SK-N-MC (cell line): Measurements from ENCODE around the gene TRAPPC14.
"Not testable (repeated sequence)": the region's sequence is repeated elsewhere in the genome, so short reads cannot be mapped to it uniquely, and the experiment has no call there.

ENCODE experiments used
- DNase-seq: peaks from one replicate; pipeline ENCODE4 v3.0.0-alpha.2; 2011; ENCODE audit warnings: low read depth, low spot score
- H3K27ac ChIP-seq: fragments of 200-600 bp; sonication (generic); 2 replicates; pipeline ENCODE4 v1.5.1; 2016; ENCODE audit warnings: mixed run types
- H3K36me3 ChIP-seq: fragments of 200-600 bp; sonication (generic); 2 replicates; pipeline ENCODE4 v1.6.1; 2017; ENCODE audit warnings: antibody characterized with exemption, low read length, mixed read lengths; ENCODE audit not compliant: insufficient read depth
- H3K4me3 ChIP-seq: fragments of 200-600 bp; sonication (generic); 2 replicates; pipeline ENCODE4 v1.5.1; 2016
- H3K9ac ChIP-seq: fragments of 200-600 bp; sonication (generic); 2 replicates; pipeline ENCODE4 v1.8.0; 2017; ENCODE audit warnings: mixed run types, mixed read lengths; ENCODE audit not compliant: insufficient read length
- H3K9me3 ChIP-seq: fragments of 200-600 bp; sonication (generic); 2 replicates; pipeline ENCODE4 v1.6.1; 2017; ENCODE audit warnings: low read depth, mild to moderate bottlenecking, antibody characterized with exemption, low read length, moderate library complexity, mixed read lengths
- EZH2 ChIP-seq: fragments of 200-600 bp; sonication (generic); IDR thresholded peaks from one replicate; pipeline ENCODE4 v1.6.1; 2017; ENCODE audit warnings: antibody characterized with exemption
- FOXP2 ChIP-seq: optimal IDR thresholded peaks from 2 replicates; pipeline ENCODE3; 2011; ENCODE audit warnings: mild to moderate bottlenecking, moderate library complexity; ENCODE audit not compliant: insufficient read depth; ENCODE audit errors: extremely low read length, control extremely low read depth
- POLR2AphosphoS5 ChIP-seq: IDR thresholded peaks from 2 replicates; pipeline ENCODE4 v1.6.1; 2012; ENCODE audit warnings: mild to moderate bottlenecking, low read depth, low read length, borderline replicate concordance

The TRAPPC14 gene

DNA sequence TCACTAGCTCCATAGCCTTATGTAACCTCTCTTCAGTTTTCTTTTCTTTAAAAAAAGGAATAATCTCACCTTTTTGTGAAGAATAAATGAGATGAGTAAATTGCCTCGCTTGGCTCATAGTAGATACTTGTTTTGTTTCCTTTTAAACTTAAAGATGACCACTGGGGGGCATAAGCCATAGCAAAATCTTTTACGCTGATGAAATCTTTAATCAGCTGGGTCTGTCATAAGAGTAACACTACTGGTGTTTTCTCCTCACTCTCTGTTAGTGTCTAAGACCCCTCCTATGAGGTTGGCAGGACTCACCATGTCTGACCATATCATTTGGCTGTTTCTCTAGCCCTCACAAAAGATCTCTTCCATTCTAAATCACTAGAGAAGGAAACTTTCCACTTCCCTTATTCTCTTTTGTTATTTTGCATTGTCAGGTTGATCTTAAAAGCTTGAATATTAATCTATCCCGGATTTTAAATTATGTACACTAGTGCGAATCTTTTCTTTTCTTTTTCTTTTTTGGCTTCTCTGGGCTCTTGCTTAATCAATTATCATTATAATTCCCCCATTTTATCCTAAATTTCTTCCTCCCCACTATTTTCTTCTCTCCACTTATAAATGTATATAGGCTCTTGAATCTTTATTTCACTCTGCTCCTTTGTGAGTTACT is 31.7 kb upstream of the TRAPPC14 start:
- DNase-seq = no peak
- TF ChIP-seq FOXP2 = no peak
- no peak for TF ChIP-seq EZH2
- TF ChIP-seq POLR2AphosphoS5 = no peak
- H3K36me3 ChIP-seq = no peaks in the 10 kb centered on the region
- H3K9me3 ChIP-seq = no peaks in the 10 kb centered on the region
- H3K27ac ChIP-seq = peak overlapping the region; percentile 27
- H3K9ac ChIP-seq = peak overlapping the region; percentile 49
- H3K4me3 ChIP-seq = no peak overlapping the region

DNA sequence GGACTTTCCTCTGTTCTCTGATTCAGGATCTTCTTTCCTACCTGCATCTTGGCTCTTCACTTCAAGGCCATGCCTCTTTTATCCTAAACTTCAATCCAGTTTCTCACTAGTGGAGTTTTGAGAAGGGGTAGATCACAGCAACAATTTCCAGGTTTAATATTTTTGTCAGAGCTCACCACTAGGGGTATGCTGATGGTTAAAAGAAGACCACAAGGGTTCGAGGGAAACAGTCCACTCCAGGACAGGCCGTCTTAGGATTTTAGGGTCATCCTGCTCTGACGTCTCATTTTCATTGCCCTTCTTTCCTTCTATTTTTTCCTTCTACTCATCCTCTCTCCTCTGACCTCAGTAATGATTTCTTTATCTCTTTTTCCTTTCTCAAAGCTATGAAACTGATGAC is 30.5 kb upstream of the TRAPPC14 start:
- Histone ChIP-seq H3K9ac (no peak overlapping the region), H3K4me3 (no peak overlapping the region), H3K36me3 (no peaks in the 10 kb centered on the region), H3K9me3 (no peaks in the 10 kb centered on the region), H3K27ac (no peak overlapping the region)
- DNase-seq = no peak
- TF ChIP-seq FOXP2 = no peak
- no peak for TF ChIP-seq EZH2
- no peak for TF ChIP-seq POLR2AphosphoS5

DNA sequence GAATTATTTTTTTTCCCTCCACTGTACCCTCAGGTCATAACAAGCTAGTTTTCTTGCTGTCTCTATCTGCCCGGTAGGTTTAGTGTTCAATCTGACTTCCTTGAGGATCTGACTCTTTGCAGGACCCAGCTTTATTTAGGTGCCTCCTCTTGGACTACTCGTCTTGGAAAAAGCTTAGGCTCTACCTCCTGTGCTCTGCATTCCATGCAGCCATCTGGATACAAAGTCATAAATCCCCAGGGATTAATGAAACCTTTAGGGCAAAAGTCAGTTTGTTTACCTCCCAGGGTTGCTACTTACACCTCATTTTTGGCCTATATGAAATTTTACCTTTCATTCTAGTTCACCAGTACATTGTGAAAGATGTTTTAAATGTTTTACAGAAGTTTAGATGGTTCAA is 27.2 kb upstream of the TRAPPC14 start:
- Histone ChIP-seq H3K4me3 (no peak overlapping the region), H3K9me3 (no peaks in the 10 kb centered on the region), H3K9ac (no peak overlapping the region), H3K27ac (no peak overlapping the region), H3K36me3 (no peaks in the 10 kb centered on the region)
- no peak for DNase-seq
- TF ChIP-seq EZH2 = no peak
- TF ChIP-seq POLR2AphosphoS5 = no peak
- TF ChIP-seq FOXP2 = no peak

DNA sequence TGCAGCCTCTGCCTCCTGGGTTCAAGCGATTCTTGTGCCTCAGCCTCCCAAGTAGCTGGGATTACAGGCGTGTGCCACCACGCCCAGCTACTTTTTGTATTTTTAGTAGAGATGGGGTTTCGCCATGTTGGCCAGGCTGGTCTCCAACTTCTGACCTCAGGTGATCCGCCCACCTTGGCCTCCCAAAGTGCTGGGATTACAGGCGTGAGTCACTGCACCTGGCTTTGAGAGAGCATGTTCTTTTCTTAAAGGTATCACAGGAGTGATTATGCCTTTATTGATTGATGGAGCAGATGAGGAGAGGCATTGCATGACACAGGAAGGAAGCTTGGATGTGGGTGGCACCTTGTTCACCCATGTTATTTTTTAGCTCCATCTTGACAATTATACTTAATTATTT is 24.6 kb upstream of the TRAPPC14 start:
- not testable (repeated sequence) for H3K27ac ChIP-seq, H3K36me3 ChIP-seq

DNA sequence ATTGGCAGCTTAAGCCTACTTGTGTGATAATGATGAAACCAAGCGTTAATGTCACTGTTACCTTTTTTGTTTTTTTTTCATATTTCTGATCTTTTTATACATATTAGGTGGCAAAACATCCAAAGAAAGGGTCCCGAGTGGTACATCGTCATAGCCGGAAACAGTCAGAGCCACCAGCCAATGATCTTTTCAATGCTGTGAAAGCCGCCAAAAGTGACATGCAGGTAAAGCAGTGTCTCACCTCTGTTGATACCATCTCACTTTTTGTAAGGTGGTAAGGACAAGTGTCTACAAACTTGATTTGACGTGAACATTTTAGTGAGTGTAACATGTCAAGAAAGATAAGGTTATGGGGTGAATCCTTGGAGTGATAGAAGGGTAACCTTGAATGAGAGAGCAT is 24.1 kb upstream of the TRAPPC14 start:
- H3K9ac ChIP-seq, DNase-seq, H3K36me3 ChIP-seq, H3K27ac ChIP-seq, H3K4me3 ChIP-seq, H3K9me3 ChIP-seq: not testable (repeated sequence)

More for the DNA sequence above, 24.6 kb upstream of the TRAPPC14 start:
- H3K9me3 ChIP-seq, DNase-seq, H3K4me3 ChIP-seq, H3K9ac ChIP-seq: not testable (repeated sequence)

DNA sequence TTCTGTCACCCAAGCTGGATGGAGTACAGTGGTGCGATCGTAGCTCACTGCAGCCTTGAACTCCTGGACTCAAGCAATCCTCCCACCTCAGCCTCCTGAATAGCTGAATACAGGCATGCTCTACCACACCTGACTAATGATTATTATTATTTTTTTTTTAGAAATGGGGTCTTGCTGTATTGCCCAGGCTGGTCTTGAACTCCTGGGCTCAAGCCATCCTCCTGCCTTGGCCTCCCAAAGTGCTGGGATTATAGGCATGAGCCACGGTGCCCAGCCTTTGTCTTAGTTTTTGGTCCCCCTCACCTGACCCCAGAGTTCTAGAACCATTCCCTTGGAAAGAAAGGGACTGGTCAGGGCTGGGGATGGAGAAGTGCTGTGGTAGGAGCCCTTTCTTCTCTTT is 21.6 kb upstream of the TRAPPC14 start:
- H3K36me3 ChIP-seq, DNase-seq, H3K9ac ChIP-seq, H3K4me3 ChIP-seq, H3K9me3 ChIP-seq, H3K27ac ChIP-seq: not testable (repeated sequence)

DNA sequence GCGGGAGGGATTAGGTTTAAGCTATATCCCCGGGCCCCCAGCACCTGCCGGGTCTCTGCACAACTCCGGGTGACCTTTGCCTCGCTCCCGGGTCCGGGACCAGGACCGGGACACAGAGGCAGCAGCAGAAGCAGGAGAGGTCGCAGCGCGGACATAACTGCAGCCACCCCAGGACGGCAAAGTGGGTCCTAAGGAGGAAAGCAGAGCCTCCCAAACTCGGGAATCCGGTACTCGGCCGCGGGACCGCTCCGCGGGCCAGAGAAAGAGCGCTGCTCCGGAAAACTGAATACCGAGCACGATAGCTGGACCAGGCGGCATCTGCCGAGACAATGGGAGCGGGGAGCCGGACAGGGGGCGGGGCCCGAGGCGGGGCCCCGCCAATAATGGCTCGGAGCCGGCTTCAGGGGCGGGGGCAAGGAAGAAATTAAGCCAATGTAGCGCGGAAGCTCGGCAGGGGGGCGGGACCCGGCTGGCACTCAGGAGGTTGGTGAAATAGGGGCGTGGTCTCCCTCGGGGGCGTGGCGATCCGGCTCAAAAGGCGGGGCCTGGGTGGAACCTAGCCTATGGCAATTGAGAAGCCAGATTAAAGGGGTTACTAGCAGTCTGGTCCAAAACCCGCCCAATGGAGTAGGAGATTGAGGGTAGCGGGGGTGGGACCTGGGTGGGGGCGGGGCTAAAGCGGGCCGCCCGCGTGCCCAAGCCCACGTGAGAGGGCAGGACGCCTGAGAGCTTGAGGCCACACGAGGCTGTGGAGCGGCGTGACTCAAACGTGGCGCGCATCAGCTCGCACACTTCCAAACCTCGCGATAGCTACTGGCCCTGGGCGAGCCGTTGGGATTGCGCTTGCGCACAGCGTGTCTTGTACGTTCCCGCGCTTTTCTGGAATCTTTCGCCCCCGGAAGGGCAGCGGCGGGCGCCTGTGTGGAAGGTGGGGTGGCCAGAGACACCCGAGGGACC is 18.8 kb upstream of the TRAPPC14 start, which contains the start of the genes GPC2 and STAG3:
Gene GPC2 (minus strand): TSS at position 337 of the 957 bp plus-strand sequence. CDS start 182 bp downstream, at position 155.
Gene STAG3 (plus strand): TSS at position 874 of the 957 bp plus-strand sequence. CDS start 2,639 bp downstream, outside the sequence.
- peak; percentile 81 for DNase-seq
- peak; percentile 86 for TF ChIP-seq POLR2AphosphoS5
- no peak for TF ChIP-seq FOXP2
- no peak for TF ChIP-seq EZH2
- H3K36me3 ChIP-seq = peaks cover 16% of the 10 kb centered on the region; the same call in 1 of the 2 replicates
- no peaks in the 10 kb centered on the region for H3K9me3 ChIP-seq
- H3K27ac ChIP-seq = peak within 1 kb of the TSS; percentile 49; the same call in 1 of the 2 replicates
- H3K4me3 ChIP-seq = peak within 1 kb of the TSS; percentile 98
- H3K9ac ChIP-seq = peak within 1 kb of the TSS; percentile 92

DNA sequence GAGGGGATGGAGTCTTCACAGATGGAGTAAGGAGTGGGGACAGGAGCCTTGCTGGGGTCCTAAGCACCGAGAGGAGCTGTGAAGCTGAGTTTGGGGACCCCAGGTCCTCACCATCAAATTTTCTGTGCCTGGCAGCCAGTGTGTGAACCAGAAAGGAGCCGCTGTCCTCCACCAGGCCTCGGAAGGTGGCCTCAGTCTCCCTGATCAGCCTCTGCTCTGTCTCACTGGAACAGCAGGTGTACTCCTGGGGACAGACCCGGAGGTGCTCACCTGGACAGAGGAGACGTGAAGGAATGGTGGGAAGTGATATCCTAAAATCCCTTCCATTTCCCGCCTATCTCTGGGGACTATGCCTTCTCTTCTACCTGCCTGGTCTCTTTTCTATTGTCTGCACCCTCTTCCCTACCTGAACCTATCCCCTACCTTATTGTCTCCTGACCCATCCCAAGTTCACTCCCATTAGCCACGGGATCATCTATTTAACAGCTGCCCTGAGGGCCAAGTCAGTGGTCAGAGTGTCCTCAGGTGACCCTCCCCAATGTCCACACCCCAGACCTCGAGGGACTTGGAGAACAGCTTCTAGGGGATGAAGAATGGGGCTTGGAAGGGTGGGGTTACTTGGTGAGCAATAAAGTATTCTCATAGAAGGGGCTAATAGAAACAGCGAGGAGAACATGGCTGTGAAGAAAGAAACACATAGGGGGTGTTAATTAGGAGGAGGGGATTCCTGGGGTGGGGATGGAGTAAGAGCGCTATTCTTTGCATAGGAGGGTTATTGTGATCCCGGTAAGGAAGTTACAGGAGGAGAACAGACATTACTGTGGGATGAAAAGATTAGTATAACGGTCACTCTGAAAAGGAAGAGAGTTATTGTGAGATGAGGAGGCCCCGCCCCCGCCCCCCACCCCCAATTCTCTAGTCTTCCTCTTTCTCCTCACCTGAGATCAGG is 17.8 kb upstream of the TRAPPC14 start:
- Histone ChIP-seq H3K4me3 (peak overlapping the region; percentile 98), H3K27ac (no peak overlapping the region), H3K36me3 (peaks cover 16% of the 10 kb centered on the region; the same call in 1 of the 2 replicates), H3K9me3 (no peaks in the 10 kb centered on the region), H3K9ac (peak overlapping the region; percentile 92)
- no peak for DNase-seq
- TF ChIP-seq POLR2AphosphoS5 (no peak), FOXP2 (no peak), EZH2 (no peak)
